AG10803 (cell line): ENCODE results near the gene AKAP14.
"Not testable (repeated sequence)": the region's sequence is repeated elsewhere in the genome, so short reads cannot be mapped to it uniquely, and the experiment has no call there.

Source experiments
- DNase-seq: peaks from one replicate; pipeline ENCODE4 v3.0.0; 2010; ENCODE audit warnings: low read depth
- H3K4me3 ChIP-seq: 2 replicates; pipeline ENCODE4 v1.5.1; 2011; ENCODE audit warnings: mild to moderate bottlenecking, low read length, control low read depth
- TF ChIP-seq, protein P1 (sequence below): conservative IDR thresholded peaks from 2 replicates; pipeline ENCODE4 v1.5.1; 2011; ENCODE audit warnings: mild to moderate bottlenecking, low read length, control low read depth, inconsistent platforms

The AKAP14 gene

GRCh38 chrX:119941336-119941735 is 45.6 kb downstream of the AKAP14 start:
- TF ChIP-seq, protein P1, sequence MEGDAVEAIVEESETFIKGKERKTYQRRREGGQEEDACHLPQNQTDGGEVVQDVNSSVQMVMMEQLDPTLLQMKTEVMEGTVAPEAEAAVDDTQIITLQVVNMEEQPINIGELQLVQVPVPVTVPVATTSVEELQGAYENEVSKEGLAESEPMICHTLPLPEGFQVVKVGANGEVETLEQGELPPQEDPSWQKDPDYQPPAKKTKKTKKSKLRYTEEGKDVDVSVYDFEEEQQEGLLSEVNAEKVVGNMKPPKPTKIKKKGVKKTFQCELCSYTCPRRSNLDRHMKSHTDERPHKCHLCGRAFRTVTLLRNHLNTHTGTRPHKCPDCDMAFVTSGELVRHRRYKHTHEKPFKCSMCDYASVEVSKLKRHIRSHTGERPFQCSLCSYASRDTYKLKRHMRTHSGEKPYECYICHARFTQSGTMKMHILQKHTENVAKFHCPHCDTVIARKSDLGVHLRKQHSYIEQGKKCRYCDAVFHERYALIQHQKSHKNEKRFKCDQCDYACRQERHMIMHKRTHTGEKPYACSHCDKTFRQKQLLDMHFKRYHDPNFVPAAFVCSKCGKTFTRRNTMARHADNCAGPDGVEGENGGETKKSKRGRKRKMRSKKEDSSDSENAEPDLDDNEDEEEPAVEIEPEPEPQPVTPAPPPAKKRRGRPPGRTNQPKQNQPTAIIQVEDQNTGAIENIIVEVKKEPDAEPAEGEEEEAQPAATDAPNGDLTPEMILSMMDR = no peak
- no peak overlapping the region for H3K4me3 ChIP-seq
- no peak for DNase-seq

DNA sequence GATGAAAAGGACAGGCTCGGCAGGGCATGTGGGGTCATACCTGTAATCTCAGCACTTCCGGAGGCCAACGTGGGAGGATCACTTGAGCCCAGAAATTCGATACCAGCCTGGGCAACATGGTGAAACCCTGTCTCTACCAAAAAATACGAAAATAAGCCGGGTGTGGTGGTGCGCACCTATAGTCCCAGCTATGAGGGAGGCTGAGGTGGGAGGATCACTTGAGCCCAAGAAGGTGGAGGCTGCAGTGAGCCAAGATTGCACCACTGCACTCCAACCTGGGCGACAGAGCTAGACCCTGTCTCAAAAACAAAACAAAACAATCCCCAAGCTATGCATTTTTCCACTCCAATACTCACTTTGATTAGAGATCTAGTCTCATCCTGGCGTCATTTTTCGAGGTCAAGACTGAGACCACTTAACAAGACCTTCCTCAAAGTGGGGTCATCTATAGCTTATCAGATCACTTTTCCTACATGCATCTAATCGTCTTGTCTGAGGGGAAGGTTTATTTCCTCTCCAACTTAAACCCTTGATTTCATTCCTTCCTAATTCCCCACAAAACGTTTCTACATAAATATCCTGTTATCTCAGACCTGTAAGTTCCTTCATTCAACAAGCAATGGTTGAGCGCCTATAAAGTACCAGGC is 46.6 kb downstream of the AKAP14 start:
- TF ChIP-seq, protein P1 = no peak
- no peak for DNase-seq
- peak overlapping the region; percentile 75 for H3K4me3 ChIP-seq

GRCh38 chrX:119942831-119943184 is 47.1 kb downstream of the AKAP14 start:
- TF ChIP-seq, protein P1 = no peak
- DNase-seq = no peak
- peak overlapping the region; percentile 75 for H3K4me3 ChIP-seq

DNA sequence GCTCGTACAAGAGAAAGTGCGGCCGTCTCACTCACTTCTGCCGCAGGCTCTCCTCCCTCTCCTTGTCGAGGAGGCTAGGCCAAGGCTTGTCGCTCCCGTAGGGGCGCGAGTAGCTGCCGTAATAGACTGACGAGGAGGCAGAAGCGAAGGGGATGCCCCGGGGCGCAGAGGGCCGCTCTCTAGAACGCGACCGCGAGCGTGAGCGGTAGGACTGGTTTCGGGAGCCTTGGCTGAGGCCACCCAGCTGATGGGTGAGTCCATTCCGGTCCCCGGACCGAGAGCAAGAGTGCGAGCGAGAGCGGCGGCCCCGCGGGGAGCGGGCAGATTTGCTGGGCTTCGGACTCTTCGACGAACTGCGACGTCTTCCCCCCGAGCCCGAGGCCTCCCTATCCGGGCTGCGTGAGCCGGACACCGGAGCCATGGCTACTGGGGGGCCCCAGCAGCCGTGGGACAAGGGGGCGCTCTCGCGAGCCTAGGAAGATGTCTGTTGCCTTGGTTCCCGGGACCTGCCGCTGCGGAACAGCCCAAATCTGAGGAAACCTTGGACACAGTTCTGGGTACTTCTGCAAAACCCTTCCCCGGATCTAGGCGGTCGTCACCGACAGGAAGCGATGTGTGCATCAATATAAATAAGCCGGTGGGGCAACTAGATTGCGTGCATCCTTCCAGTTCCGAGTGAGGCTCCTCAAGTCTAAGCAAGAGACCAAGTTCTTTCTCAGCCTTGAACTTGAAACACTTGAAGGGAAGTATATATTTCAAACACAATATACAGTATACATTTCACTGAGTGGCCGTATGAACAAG is 47.7 kb downstream of the AKAP14 start, which contains the start of gene NKAP:
NKAP (minus strand) TSS at position 567 of the 804 bp plus-strand sequence; CDS start at position 421, 146 bp downstream.
- TF ChIP-seq, protein P1 = no peak
- DNase-seq = peak; percentile 95

GRCh38 chrX:119945481-119945880 is 49.8 kb downstream of the AKAP14 start:
- DNase-seq = no peak
- TF ChIP-seq, protein P1 = no peak
- no peak overlapping the region for H3K4me3 ChIP-seq

More for the DNA sequence above, 47.7 kb downstream of the AKAP14 start, which contains the start of gene NKAP:
- H3K4me3 ChIP-seq = peak within 1 kb of the TSS; percentile 75

DNA sequence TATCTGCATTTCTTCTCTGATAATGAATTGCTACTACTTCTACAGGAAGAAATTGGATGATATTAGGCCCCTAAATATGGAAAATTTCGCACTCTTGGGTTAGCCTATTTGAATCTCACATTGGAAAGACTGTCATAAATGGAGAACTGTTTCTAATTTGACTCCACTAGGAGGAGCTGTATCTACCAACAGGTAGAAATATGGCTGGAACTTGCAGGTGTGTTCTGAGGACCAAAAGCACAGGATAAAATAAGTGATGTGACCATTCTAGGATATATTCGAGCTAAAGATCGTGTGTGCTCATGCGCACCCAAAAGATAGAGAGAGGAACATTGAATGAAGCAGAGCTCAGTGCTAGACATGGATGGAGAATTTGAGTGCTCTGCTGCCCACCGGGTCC is 52.7 kb downstream of the AKAP14 start:
- TF ChIP-seq, protein P1 = no peak
- no peak overlapping the region for H3K4me3 ChIP-seq
- DNase-seq = no peak

- DNase-seq = no peak
- TF ChIP-seq, protein P1 = no peak
- no peak overlapping the region for H3K4me3 ChIP-seq
Observed at GRCh38 chrX:119954374-119954773, 58.7 kb downstream of the AKAP14 start.

DNA sequence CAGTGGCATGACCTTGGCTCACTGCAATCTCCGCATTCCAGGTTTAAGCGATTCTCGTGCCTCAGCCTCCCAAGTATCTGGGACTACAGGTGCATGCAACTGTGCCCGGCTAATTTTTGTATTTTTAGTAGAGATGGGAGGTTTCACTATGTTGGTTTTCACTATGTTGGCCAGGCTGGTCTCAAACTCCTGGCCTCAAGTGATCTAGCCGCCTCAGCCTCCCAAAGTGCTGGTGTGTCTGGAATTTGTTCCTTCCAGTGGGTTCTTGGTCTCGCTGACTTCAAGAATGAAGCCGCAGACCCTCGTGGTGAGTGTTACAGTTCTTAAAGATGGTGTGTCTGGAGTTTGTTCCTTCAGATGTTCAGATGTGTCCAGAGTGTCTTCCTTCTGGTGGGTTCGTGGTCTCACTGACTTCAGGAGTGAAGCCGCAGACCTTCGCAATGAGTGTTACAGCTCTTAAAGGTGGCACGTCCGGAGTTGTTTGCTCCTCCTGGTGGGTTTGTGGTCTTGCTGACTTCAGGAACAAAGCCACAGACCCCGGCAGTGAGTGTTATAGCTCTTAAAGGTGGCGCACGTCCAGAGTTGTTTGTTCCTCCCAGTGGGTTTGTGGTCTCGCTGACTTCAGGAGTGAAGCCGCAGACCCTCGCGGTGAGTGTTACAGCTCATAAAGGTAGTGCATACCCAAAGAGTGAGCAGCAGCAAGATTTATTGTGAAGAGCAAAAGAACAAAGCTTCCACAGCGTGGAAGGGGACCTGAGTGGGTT is 60.3 kb downstream of the AKAP14 start:
- not testable (repeated sequence) for DNase-seq, H3K4me3 ChIP-seq
